Umbilical cord (tissue), 2 donors: Measurements from ENCODE around the gene POU6F2. TPM values are rescaled to one million over a fixed set of nuclear protein-coding genes. Genes with fewer than 3 reads are reported as not detected.
"Not testable (repeated sequence)": the region's sequence is repeated elsewhere in the genome, so short reads cannot be mapped to it uniquely, and the experiment has no call there.

Experiments
- DNase-seq: peaks from one replicate; pipeline ENCODE4 v3.0.0-alpha.2; 2015; ENCODE audit warnings: low spot score
- total RNA-seq: library from RNA; depleted of rRNA; stranded (reverse); fragments of >200 nt; gene quantifications from one replicate; pipeline ENCODE4 v1.2.3, GENCODE V29; 2014; ENCODE audit warnings: low replicate concordance; ENCODE audit not compliant: insufficient read depth

POU6F2 gene
- total RNA-seq, 1 donor from 2014 or later, result 2.9 TPM

- peak; percentile 68 for DNase-seq
These were observed 376.1 kb downstream of the POU6F2 start for GRCh38 chr7:39353615-39354376.

DNA sequence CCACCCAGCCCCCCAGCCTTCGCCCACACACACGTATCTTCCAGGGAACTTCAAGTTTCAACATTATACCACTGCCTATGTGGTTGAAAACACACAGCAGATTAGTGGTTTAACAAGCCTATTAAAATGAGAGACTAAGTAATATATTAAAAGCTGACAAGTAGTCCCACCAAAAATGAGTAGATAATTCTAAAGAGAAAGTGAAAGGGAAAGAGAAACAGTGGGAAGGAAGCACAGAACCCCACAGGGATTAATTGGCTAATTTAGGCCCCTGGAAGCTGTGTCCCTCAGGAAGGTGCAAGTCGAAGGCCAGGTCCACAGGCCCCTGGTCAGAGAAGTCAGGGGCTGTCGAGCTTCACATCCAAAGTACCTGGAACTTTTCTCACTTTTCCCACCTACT lies 378.0 kb downstream of the POU6F2 start:
- no peak for DNase-seq

GRCh38 chr7:39356172-39356925 lies 378.6 kb downstream of the POU6F2 start:
- no peak for DNase-seq

GRCh38 chr7:39357648-39358047 lies 379.9 kb downstream of the POU6F2 start:
- no peak for DNase-seq

DNA sequence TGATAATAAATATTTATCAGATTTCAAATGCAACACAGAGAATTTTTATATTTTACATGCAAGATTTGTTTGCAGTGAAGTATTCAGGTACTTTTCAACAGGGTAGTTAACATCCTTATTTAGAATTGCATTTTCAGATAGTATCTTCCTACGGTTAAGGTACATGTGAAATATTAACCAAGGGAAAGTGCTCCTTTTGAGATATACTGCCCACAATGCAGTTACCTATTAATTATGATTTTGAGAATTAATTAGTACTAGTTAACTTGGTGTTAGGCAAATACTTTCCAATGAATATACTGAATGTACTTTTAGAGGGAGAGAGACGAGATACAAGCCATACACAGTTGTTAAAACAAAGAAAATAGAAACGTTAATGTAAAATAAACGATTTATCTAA lies 382.3 kb downstream of the POU6F2 start:
- DNase-seq, result no peak

DNA sequence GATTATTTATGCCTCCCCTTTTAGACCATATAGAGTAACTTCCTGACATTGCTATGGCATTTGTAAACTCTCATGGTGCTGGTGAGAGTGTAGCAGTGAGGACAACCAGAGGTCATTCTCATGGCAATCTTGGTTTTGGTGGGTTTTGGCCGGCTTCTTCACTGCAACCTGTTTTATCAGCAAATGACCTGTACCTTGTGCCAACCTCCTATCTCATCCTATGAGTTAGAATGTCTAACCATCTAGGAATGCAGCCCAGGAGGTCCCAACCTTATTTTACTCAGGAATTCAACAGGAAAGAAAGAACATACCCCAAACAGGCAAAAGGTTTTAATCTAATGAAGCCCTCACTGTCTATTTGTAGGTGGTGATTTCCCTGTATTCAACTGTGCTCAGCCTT lies 383.1 kb downstream of the POU6F2 start:
- DNase-seq, result no peak

- DNase-seq, result no peak
These were observed 388.1 kb downstream of the POU6F2 start for GRCh38 chr7:39365751-39366295.

- no peak for DNase-seq
These were observed 389.7 kb downstream of the POU6F2 start for GRCh38 chr7:39367451-39367850.

DNA sequence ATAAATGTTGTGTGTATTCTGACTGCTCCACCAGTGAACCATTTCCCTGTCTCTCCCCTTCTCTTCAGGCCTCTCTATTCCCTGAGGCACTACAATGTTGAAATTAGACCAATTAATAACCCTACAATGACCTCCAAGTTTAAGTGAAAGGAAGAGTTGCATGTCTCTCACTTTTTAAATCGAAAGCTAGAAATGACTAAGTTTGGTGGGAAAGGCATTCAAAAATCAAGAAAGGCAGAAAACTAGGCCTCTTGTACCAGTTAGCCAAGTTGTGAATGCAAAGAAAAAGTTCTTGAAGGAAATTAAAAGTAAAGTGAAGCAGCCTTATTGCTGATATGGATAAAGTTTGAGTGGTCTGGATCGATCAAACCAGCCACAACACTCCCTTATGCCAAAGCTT lies 390.2 kb downstream of the POU6F2 start:
- DNase-seq, result no peak

DNA sequence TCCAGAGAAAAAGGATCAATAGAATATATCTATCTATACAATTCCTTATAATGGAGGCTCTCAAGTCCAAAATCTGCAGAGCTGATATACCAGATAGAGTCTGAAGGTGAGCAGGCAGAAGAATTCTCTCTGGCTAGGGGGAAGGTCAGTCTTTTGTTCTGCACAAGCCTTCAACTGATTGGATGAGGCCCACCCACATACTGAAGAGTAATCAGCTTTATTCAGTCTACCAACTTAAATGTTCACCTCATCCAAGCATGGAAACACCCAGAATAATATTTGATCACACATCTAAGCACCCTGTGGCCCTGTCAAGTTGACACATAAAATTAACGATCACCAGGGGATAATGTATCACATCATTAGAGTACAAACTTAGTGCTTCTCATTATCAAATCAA lies 394.7 kb downstream of the POU6F2 start:
- no peak for DNase-seq

DNA sequence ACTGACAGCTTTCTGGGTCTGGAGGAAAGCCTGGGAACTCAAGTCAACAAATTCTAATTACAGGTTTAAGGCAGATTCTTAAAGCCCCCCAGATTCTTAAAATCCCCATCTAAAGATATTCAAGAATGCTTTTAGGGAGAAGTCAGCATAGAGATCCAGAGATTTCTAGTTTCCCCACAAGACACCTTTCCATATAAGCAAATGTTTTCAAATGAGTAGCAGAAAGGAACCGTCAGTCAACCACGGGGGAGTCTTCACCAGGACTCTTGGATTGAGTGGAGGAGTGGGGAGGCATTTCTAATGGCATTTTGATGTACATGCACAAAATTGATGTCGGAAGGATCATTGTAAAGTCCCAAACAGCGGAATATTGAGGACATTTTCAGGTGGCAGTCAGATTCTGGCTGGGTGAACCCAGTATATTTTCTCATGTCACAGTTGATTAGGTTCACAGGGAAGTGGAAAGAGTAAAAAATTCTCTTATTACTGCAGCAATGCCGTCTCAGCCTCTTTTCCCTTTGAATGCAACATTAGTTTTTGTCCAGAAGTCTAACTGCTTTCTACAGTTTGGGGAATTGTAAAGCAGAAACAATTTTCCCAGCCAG lies 396.8 kb downstream of the POU6F2 start:
- no peak for DNase-seq

- DNase-seq, result no peak
These were observed 397.6 kb downstream of the POU6F2 start for GRCh38 chr7:39375047-39375873.

- DNase-seq, result no peak
These were observed 398.1 kb downstream of the POU6F2 start for GRCh38 chr7:39375874-39376190.

- DNase-seq, result not testable (repeated sequence)
These were observed 399.2 kb downstream of the POU6F2 start for GRCh38 chr7:39376881-39377280.

DNA sequence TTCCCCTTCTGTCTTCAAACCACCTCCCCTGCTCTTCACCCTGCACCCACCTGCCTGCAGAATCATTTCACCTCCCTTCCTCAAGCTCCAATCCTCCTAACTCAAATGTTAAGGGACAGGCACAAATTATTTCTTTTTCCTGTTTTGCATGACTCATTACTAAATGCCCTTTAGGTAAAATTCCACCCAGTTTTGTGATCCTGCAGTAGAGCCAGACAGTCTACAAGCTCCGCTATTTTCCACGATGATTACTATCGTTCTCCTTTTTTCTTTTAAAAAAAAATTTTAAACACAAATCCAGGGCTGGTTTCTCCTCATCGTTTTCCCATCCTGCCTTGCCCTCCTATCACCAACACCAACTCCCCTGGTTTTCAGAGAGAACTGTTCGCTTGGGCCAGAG lies 401.7 kb downstream of the POU6F2 start:
- DNase-seq, result no peak

DNA sequence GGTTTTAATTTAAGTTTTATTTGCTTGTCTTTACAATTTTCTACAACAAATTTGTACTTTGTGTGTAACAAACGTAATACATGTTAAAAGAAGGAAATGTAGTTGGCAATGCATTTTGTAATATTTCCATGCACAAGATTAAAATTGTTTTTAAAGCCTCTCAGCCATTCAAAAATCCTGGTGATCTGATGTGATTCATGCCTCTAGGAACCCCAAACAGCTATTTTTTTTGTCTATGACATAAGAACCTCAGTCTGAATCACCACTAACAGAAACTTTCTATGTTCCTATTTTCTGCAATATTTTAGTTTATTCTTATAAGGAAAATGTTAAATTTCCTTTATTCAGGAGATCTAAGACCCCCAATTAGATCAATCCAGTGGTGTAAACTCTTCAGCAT lies 405.4 kb downstream of the POU6F2 start:
- DNase-seq, result peak; percentile 20

- no peak for DNase-seq
These were observed 406.7 kb downstream of the POU6F2 start for GRCh38 chr7:39384386-39384785.

- DNase-seq, result no peak
These were observed 409.0 kb downstream of the POU6F2 start for GRCh38 chr7:39386718-39387117.

GRCh38 chr7:39392151-39392550 lies 414.4 kb downstream of the POU6F2 start:
- no peak for DNase-seq

GRCh38 chr7:39394105-39394680 lies 416.5 kb downstream of the POU6F2 start:
- no peak for DNase-seq

- DNase-seq, result no peak
These were observed 421.7 kb downstream of the POU6F2 start for GRCh38 chr7:39399458-39399857.
